ENCODE results near the gene HPRT1.

DNA sequence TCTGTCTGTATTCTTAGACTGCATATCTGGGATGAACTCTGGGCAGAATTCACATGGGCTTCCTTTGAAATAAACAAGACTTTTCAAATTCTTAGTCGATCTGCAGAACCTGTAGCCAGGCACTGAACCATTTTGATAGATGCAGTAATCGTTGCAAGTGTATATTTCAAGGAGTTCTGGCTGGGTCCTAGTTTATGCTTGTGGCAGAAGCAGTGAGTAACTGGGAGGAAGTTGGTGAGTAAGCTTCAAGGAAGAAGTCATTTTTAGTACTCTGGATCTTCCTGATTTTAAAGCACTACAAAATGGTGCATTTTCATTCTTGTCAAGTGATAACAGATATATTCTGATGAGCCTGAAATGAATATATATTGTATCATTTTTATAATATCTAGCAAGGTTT is 9.5 kb downstream of the HPRT1 start:
- TF ChIP-seq POLR2AphosphoS5 (IDR thresholded peaks at IDR 0.05): no peak
- TF ChIP-seq, protein P1, sequence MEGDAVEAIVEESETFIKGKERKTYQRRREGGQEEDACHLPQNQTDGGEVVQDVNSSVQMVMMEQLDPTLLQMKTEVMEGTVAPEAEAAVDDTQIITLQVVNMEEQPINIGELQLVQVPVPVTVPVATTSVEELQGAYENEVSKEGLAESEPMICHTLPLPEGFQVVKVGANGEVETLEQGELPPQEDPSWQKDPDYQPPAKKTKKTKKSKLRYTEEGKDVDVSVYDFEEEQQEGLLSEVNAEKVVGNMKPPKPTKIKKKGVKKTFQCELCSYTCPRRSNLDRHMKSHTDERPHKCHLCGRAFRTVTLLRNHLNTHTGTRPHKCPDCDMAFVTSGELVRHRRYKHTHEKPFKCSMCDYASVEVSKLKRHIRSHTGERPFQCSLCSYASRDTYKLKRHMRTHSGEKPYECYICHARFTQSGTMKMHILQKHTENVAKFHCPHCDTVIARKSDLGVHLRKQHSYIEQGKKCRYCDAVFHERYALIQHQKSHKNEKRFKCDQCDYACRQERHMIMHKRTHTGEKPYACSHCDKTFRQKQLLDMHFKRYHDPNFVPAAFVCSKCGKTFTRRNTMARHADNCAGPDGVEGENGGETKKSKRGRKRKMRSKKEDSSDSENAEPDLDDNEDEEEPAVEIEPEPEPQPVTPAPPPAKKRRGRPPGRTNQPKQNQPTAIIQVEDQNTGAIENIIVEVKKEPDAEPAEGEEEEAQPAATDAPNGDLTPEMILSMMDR (IDR thresholded peaks at IDR 0.05): no peak
